Colonic mucosa (tissue), 4 donors: ENCODE data around the gene PLXNA4. TPM values are rescaled to one million over a fixed set of nuclear protein-coding genes. Genes with fewer than 3 reads are reported as not detected.
A peak's percentile ranks its signal among the peaks of the same experiment; 100 is the strongest.

Experiments
- DNase-seq: peaks from one replicate; pipeline ENCODE4 v3.0.0-alpha.2; 2020
- H3K27ac ChIP-seq: fragments of 200-600 bp; one replicate; pipeline ENCODE4 v1.8.0; 2021
- H3K27me3 ChIP-seq: fragments of 200-600 bp; one replicate; pipeline ENCODE4 v1.8.0; 2021
- H3K36me3 ChIP-seq: fragments of 200-600 bp; one replicate; pipeline ENCODE4 v1.8.0; 2021
- H3K4me1 ChIP-seq: fragments of 200-600 bp; one replicate; pipeline ENCODE4 v1.8.0; 2021; ENCODE audit warnings: mild to moderate bottlenecking
- H3K4me3 ChIP-seq: fragments of 200-600 bp; one replicate; pipeline ENCODE4 v1.8.0; 2021
- H3K9ac ChIP-seq, 2 donors: one replicate each; pipeline ENCODE4 v1.7.0; 2013; ENCODE audit warnings: control low read depth in 2 of 2, low read depth in 2 of 2, low read length in 2 of 2
- H3K9me3 ChIP-seq: fragments of 200-600 bp; one replicate; pipeline ENCODE4 v1.8.0; 2021
- CTCF ChIP-seq: fragments of 200-600 bp; IDR thresholded peaks from one replicate; pipeline ENCODE4 v1.8.0; 2022; ENCODE audit warnings: antibody characterized with exemption, mild to moderate bottlenecking
- intact Hi-C: fragments of 100-400 bp; cut with DNase I; formaldehyde crosslinking; loops from one replicate; pipeline ENCODE4 v1.14.1; 2022
- total RNA-seq, 2 donors: library from RNA; stranded (reverse); fragmentation: NEBNext Ultra II Directional in 1 of 2; extraction: Animal tissue kit (Norgen Biotek cat#: 25700) in 1 of 2; gene quantifications; one replicate each; pipeline ENCODE4 v1.2.1, GENCODE V29; 2021
- donor health status: healthy.
- donor health status: DM: no; HTN: no; CAD: no.
- donor health status: DM: no; HTN: no; CAD: no.

Gene PLXNA4
- total RNA-seq, 2 donors from 2014 or later: 0.15 to 0.77 TPM

- intact Hi-C loops: no loop called here
- no peaks in the 10 kb centered on the region for H3K27me3 ChIP-seq
- H3K27ac ChIP-seq: no peak overlapping the region
- no peaks in the 10 kb centered on the region for H3K9me3 ChIP-seq
- H3K9ac ChIP-seq: no peak overlapping the region
- DNase-seq: no peak
- TF ChIP-seq CTCF: no peak
- H3K4me1 ChIP-seq: no peaks in the 10 kb centered on the region
- no peak overlapping the region for H3K4me3 ChIP-seq
- H3K36me3 ChIP-seq: no peaks in the 10 kb centered on the region
Observed at GRCh38 chr7:132518839-132519173, 57.5 kb downstream of the PLXNA4 start.

DNA sequence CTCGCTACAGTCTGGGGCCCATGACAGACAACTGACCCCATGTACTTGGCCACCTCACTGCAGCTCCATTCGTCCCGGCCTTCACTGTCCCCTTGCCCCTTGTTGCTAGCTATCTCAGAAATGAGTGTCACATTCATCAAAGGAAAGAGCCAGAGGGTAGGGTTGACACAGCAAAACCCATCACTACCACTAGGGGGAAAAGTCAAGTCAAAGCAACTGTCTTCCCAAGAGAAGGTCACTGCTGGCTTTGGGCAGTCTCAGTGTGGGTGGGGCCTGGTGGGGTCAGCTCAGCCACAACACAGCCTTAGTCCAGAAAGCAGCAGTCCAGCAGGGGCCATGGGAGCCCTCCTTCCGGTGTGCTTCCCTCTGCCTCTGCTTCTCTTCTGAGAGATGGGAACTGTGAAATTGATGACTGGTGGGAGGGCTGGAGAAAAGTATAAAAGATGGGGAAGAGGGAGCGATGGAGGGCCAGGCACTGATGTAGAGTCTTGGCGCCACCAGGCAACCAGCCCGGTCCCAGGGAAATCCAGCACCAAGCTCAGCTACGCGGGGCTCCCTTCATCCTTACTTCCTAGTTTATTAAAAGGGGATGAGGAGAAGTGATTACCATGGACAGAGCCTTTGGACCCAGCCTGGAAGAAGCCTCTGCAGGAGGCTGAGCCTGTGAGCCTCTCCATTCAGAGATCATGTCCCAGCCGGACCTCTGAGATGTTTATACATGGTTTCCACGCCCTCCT is 58.0 kb downstream of the PLXNA4 start:
- TF ChIP-seq CTCF: peak; percentile 34
- intact Hi-C loops: no loop called here
- H3K4me1 ChIP-seq: no peaks in the 10 kb centered on the region
- no peaks in the 10 kb centered on the region for H3K36me3 ChIP-seq
- no peaks in the 10 kb centered on the region for H3K27me3 ChIP-seq
- no peak for DNase-seq
- no peaks in the 10 kb centered on the region for H3K9me3 ChIP-seq
- H3K4me3 ChIP-seq: no peak overlapping the region
- H3K9ac ChIP-seq: no peak overlapping the region
- no peak overlapping the region for H3K27ac ChIP-seq

DNA sequence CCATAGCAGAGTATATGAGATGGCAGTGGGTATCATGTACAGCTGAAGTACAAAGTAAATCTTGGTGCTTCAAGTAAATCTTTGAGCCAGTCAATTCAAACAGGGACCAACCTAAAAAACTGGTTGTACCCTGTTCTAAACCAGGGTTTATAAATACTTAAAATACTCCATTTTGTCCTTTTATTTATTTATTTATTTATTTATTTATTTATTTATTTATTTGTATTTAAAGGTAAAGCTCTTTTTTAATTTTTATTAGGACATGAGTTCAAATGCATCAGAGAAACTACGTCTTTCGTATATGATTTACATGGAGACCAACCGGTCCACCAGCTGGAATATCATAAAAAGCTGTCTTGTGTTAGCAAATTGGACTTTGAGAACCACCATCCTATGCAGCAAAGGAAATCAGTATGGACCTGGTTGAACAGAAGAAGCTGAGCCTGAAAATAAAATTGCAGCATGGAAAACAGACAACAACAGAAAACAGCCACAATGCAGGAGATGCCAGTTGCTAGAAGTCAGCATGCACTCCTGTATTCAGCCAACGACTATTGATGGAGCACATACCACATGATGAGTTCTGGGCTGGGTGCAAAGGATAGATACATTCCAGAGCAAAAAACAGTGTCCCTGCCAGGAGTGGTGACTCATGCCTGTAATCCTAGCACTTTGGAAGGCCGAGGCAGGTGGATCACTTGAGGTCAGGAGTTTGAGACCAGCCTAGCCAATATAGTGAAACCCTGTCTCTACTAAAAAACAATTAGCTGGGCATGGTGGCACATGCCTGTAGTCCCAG is 60.0 kb downstream of the PLXNA4 start:
- TF ChIP-seq CTCF: no peak
- Histone ChIP-seq H3K4me3 (no peak overlapping the region), H3K27me3 (no peaks in the 10 kb centered on the region), H3K9me3 (no peaks in the 10 kb centered on the region), H3K4me1 (no peaks in the 10 kb centered on the region), H3K9ac (no peak overlapping the region), H3K27ac (no peak overlapping the region), H3K36me3 (no peaks in the 10 kb centered on the region)
- DNase-seq: no peak
- intact Hi-C loops: no loop called here

DNA sequence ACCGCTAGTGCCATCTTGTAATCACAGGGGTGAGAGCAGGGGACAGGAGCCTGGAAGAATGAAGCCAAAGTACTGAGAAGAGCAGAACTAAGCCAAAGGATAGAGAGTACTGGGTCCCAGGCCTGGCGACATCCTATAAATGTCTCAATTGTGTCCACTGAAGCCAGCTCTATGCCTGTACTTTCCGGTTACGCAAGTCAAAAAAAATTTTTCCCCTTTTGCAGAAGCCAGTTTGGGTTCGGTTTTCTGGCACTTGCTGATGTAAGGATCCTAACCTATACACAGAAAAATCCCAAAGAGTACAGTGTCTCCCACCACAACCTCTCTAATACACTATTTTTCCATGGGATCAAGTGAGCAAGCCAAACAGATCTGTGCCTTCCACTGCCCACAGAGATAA is 61.1 kb downstream of the PLXNA4 start:
- no peak for TF ChIP-seq CTCF
- Histone ChIP-seq H3K9ac (no peak overlapping the region), H3K9me3 (no peaks in the 10 kb centered on the region), H3K4me3 (no peak overlapping the region), H3K27ac (no peak overlapping the region), H3K27me3 (no peaks in the 10 kb centered on the region), H3K4me1 (no peaks in the 10 kb centered on the region), H3K36me3 (no peaks in the 10 kb centered on the region)
- intact Hi-C loops: no loop called here
- no peak for DNase-seq

DNA sequence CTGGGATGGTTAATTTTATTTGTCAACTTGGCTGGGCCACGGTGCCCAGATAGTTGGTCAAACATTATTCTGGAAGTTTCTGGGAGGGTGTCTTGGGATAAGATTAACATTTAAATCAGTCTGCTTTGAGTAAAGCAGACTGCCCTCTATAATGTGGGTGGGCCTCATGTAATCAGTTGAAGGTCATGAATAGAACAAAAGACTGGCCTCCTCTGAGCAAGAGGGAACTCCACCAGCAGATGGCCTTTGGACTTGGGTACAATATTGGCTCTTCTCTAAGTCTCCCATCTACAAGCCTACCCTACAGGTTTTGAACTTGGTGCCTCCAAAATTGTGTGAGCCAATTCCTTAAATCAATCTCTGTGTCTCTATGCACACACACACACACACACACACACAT is 61.8 kb downstream of the PLXNA4 start:
- no peak overlapping the region for H3K9ac ChIP-seq
- no peaks in the 10 kb centered on the region for H3K9me3 ChIP-seq
- no peaks in the 10 kb centered on the region for H3K27me3 ChIP-seq
- no peak overlapping the region for H3K27ac ChIP-seq
- H3K4me3 ChIP-seq: no peak overlapping the region
- no peaks in the 10 kb centered on the region for H3K4me1 ChIP-seq
- H3K36me3 ChIP-seq: no peaks in the 10 kb centered on the region
- intact Hi-C loops: no loop called here
- no peak for TF ChIP-seq CTCF
- DNase-seq: no peak
